GM21381 (cell line): ENCODE measurements around the gene MYH11.
"Not testable (repeated sequence)": the region's sequence is repeated elsewhere in the genome, so short reads cannot be mapped to it uniquely, and the experiment has no call there.

Experiments
- ATAC-seq: cut with Tn5 transposase; IDR thresholded peaks from one replicate; pipeline ENCODE4 v1.9.1; 2021; ENCODE audit warnings: mild to moderate bottlenecking, moderate library complexity; ENCODE audit not compliant: unreplicated experiment

Gene MYH11

GRCh38 chr16:15689290-15689689 is 167.5 kb downstream of the MYH11 start:
- ATAC-seq, result no peak

GRCh38 chr16:15686287-15686686 is 170.5 kb downstream of the MYH11 start:
- no peak for ATAC-seq

- no peak for ATAC-seq
Measured at GRCh38 chr16:15682105-15682570, 174.7 kb downstream of the MYH11 start.

GRCh38 chr16:15677447-15677846 is 179.4 kb downstream of the MYH11 start:
- no peak for ATAC-seq

GRCh38 chr16:15676506-15676905 is 180.3 kb downstream of the MYH11 start:
- no peak for ATAC-seq

- ATAC-seq, result no peak
Measured at GRCh38 chr16:15674571-15674970, 182.3 kb downstream of the MYH11 start.

- ATAC-seq, result no peak
Measured at GRCh38 chr16:15672514-15673167, 184.2 kb downstream of the MYH11 start.

GRCh38 chr16:15672127-15672513 is 184.7 kb downstream of the MYH11 start:
- ATAC-seq, result not testable (repeated sequence)

- no peak for ATAC-seq
Measured at GRCh38 chr16:15671530-15672117, 185.2 kb downstream of the MYH11 start.

GRCh38 chr16:15667091-15667742 is 189.6 kb downstream of the MYH11 start:
- ATAC-seq, result no peak

- no peak for ATAC-seq
Measured at GRCh38 chr16:15665107-15665506, 191.7 kb downstream of the MYH11 start.

- no peak for ATAC-seq
Measured at GRCh38 chr16:15660203-15660601, 196.6 kb downstream of the MYH11 start.

GRCh38 chr16:15658556-15658955 is 198.3 kb downstream of the MYH11 start:
- ATAC-seq, result no peak

- ATAC-seq, result no peak
Measured at GRCh38 chr16:15658149-15658548, 198.7 kb downstream of the MYH11 start.

- ATAC-seq, result not testable (repeated sequence)
Measured at GRCh38 chr16:15655561-15655960, 201.3 kb downstream of the MYH11 start.

- no peak for ATAC-seq
Measured at GRCh38 chr16:15654591-15654990, 202.2 kb downstream of the MYH11 start.

- ATAC-seq, result no peak
Measured at GRCh38 chr16:15653227-15653626, 203.6 kb downstream of the MYH11 start.
